HepG2 (cell line): ENCODE results near the gene WBP1. TPM values are rescaled to one million over a fixed set of nuclear protein-coding genes. Genes with fewer than 3 reads are reported as not detected.

ENCODE experiments used
- FOXP1 ChIP-seq, 2 experiments: fragments of 450-650 bp in 1 of 2; IDR thresholded peaks; 2 replicates each; pipeline ENCODE4 v1.6.1; 2017 to 2018; ENCODE audit warnings: antibody characterized with exemption in 1 of 2
- IKZF1 ChIP-seq: fragments of 450-650 bp; IDR thresholded peaks from 2 replicates; pipeline ENCODE4 v1.7.1; 2016
- MEF2D ChIP-seq: sonication (generic); formaldehyde crosslinking; IDR thresholded peaks from 2 replicates; pipeline ENCODE4 v1.5.1; 2020; ENCODE audit warnings: mild to moderate bottlenecking, missing genetic modification reagents
- NFIB ChIP-seq: sonication (generic); formaldehyde crosslinking; IDR thresholded peaks from 2 replicates; pipeline ENCODE4 v1.9.0; 2021; ENCODE audit warnings: missing genetic modification reagents, mild to moderate bottlenecking, borderline replicate concordance
- PAF1 ChIP-seq: IDR thresholded peaks from 2 replicates; pipeline ENCODE4 v1.6.1; 2016; ENCODE audit warnings: missing genetic modification reagents, missing compliant biosample characterization
- RBM22 ChIP-seq: fragments of 200-400 bp; formaldehyde crosslinking; optimal IDR thresholded peaks from 2 replicates; pipeline ENCODE3; 2017; ENCODE audit warnings: mild to moderate bottlenecking, low read length, moderate library complexity
- SKI ChIP-seq: fragments of 450-650 bp; IDR thresholded peaks from one replicate; pipeline ENCODE4 v1.6.1; 2018; ENCODE audit warnings: mild to moderate bottlenecking; ENCODE audit not compliant: partially characterized antibody
- SP4 ChIP-seq: sonication (generic); formaldehyde crosslinking; IDR thresholded peaks from 2 replicates; pipeline ENCODE4 v1.8.1; 2023; ENCODE audit warnings: mild to moderate bottlenecking, missing genetic modification reagents
- TBX2 ChIP-seq: sonication (generic); formaldehyde crosslinking; IDR thresholded peaks from 2 replicates; pipeline ENCODE4 v1.5.0; 2020; ENCODE audit warnings: missing genetic modification reagents, mild to moderate bottlenecking, borderline replicate concordance
- THAP11 ChIP-seq: IDR thresholded peaks from 2 replicates; pipeline ENCODE4 v1.6.1; 2016; ENCODE audit warnings: missing biosample characterization, missing genetic modification reagents
- ZBTB38 ChIP-seq: sonication (generic); formaldehyde crosslinking; IDR thresholded peaks from 2 replicates; pipeline ENCODE4 v1.5.1; 2020; ENCODE audit warnings: mild to moderate bottlenecking, missing genetic modification reagents
- ZFAT ChIP-seq: sonication (generic); formaldehyde crosslinking; conservative IDR thresholded peaks from 2 replicates; pipeline ENCODE4 v1.8.1; 2023; ENCODE audit warnings: missing genetic modification reagents, inconsistent platforms
- ZFP36L2 ChIP-seq: sonication (generic); formaldehyde crosslinking; IDR thresholded peaks from 2 replicates; pipeline ENCODE4 v1.4.0; 2020; ENCODE audit warnings: missing genetic modification reagents
- ZNF143 ChIP-seq: sonication (generic); formaldehyde crosslinking; IDR thresholded peaks from 2 replicates; pipeline ENCODE4 v1.4.0; 2020; ENCODE audit warnings: missing genetic modification reagents
- ZNF589 ChIP-seq: sonication (generic); formaldehyde crosslinking; conservative IDR thresholded peaks from 2 replicates; pipeline ENCODE4 v1.8.0; 2022; ENCODE audit warnings: mild to moderate bottlenecking, moderate library complexity, missing genetic modification reagents
- ZSCAN20 ChIP-seq: sonication (generic); formaldehyde crosslinking; IDR thresholded peaks from 2 replicates; pipeline ENCODE4 v1.4.0; 2020; ENCODE audit warnings: missing genetic modification reagents, mild to moderate bottlenecking, borderline replicate concordance
- polyA plus RNA-seq, 8 experiments: library from polyadenylated mRNA; depleted of rRNA in 3 of 8; stranded (reverse) in 7 of 8; unstranded in 1 of 8; fragments of >200 nt; fragmentation: Illumina TruSeq in 4 of 8; extraction: Trizol in 4 of 8; gene quantifications; 2 replicates each; pipeline versions ENCODE4 v1.2.1 to v1.2.3, GENCODE V29; 2011 to 2016; ENCODE audit warnings: low read depth in 4 of 8, missing spikeins in 1 of 8, mixed read lengths in 1 of 8; ENCODE audit not compliant: insufficient read depth in 1 of 8
- total RNA-seq, 5 experiments: library from RNA; depleted of rRNA; stranded (reverse); fragments of >200 nt; fragmentation: Illumina TruSeq; extraction: Trizol; gene quantifications; 2 replicates each; pipeline ENCODE4 v1.2.3, GENCODE V29; 2016; ENCODE audit warnings: low read depth in 1 of 5
- TF ChIP-seq, protein P1 (sequence below): sonication (generic); formaldehyde crosslinking; IDR thresholded peaks from 2 replicates; pipeline ENCODE4 v1.4.0; 2020; ENCODE audit warnings: mild to moderate bottlenecking, missing genetic modification reagents
- TF ChIP-seq, protein P2 (sequence below): sonication (generic); formaldehyde crosslinking; IDR thresholded peaks from 2 replicates; pipeline ENCODE4 v1.9.0; 2021; ENCODE audit warnings: missing genetic modification reagents, mild to moderate bottlenecking, borderline replicate concordance
- TF ChIP-seq, protein P3 (sequence below): sonication (generic); formaldehyde crosslinking; IDR thresholded peaks from 2 replicates; pipeline ENCODE4 v1.4.0; 2020; ENCODE audit warnings: missing genetic modification reagents, mild to moderate bottlenecking, borderline replicate concordance
- TF ChIP-seq, protein P4 (sequence below): sonication (generic); formaldehyde crosslinking; IDR thresholded peaks from 2 replicates; pipeline ENCODE4 v1.9.0; 2022; ENCODE audit warnings: low read depth, missing genetic modification reagents
- TF ChIP-seq, protein P5 (sequence below): conservative IDR thresholded peaks from 2 replicates; pipeline ENCODE4 v1.6.1; 2018; ENCODE audit warnings: missing genetic modification reagents
- TF ChIP-seq, protein P6 (sequence below), 2 experiments: fragments of 450-650 bp in 1 of 2; sonication (generic) in 1 of 2; formaldehyde crosslinking; IDR thresholded peaks; 2 replicates each; pipeline versions ENCODE4 v1.5.0 to v1.8.0; 2020 to 2022; ENCODE audit warnings: mild to moderate bottlenecking in 1 of 2, missing genetic modification reagents in 1 of 2

WBP1 gene
- total and polyA plus RNA-seq, 2 of the 13 experiments (the other 11 are each of a cell fraction or from before 2014, with no cell fraction given), result 38.8 to 85.7 TPM

DNA sequence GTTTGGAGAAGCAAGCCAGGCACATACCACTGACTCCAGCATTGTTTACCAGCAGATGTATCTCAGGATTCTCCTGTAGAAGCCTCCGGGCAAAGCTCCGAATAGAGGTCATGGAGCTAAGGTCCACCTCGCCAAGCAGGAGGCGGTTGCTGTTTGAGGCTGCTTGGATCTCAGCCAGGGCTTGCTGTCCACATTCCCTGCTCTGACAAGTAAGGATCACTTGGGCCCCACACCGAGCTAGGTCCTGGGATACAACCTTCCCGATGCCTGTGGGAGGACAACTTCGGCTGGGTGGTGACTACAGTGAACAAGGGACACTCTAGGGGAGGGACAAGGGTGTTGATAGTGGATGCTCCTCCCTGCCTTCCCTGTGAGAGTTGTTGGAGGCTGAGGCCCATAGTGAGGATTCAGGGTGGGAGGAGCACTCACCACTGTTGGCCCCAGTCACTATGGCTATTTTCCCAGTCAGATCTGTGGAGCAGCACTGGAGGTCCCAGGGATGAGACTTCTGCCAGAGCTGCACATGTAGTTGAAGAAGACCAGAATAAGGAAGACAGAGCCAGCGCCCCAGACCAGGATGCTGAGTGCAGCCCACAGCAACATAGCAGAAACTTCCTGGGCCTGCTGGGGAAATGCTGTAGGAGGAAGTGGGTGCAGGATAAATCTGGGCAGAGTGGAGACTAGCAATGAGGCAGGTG is 45.1 kb upstream of the WBP1 start (continued):
- TF ChIP-seq, protein P1, sequence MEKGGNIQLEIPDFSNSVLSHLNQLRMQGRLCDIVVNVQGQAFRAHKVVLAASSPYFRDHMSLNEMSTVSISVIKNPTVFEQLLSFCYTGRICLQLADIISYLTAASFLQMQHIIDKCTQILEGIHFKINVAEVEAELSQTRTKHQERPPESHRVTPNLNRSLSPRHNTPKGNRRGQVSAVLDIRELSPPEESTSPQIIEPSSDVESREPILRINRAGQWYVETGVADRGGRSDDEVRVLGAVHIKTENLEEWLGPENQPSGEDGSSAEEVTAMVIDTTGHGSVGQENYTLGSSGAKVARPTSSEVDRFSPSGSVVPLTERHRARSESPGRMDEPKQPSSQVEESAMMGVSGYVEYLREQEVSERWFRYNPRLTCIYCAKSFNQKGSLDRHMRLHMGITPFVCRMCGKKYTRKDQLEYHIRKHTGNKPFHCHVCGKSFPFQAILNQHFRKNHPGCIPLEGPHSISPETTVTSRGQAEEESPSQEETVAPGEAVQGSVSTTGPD (CRISPR knock-in tag), result no peak
- TF ChIP-seq PAF1 (CRISPR knock-in tag), result no peak
- TF ChIP-seq, protein P2, sequence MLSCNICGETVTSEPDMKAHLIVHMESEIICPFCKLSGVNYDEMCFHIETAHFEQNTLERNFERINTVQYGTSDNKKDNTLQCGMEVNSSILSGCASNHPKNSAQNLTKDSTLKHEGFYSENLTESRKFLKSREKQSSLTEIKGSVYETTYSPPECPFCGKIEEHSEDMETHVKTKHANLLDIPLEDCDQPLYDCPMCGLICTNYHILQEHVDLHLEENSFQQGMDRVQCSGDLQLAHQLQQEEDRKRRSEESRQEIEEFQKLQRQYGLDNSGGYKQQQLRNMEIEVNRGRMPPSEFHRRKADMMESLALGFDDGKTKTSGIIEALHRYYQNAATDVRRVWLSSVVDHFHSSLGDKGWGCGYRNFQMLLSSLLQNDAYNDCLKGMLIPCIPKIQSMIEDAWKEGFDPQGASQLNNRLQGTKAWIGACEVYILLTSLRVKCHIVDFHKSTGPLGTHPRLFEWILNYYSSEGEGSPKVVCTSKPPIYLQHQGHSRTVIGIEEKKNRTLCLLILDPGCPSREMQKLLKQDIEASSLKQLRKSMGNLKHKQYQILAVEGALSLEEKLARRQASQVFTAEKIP (CRISPR knock-in tag), result no peak
- TF ChIP-seq, protein P3, sequence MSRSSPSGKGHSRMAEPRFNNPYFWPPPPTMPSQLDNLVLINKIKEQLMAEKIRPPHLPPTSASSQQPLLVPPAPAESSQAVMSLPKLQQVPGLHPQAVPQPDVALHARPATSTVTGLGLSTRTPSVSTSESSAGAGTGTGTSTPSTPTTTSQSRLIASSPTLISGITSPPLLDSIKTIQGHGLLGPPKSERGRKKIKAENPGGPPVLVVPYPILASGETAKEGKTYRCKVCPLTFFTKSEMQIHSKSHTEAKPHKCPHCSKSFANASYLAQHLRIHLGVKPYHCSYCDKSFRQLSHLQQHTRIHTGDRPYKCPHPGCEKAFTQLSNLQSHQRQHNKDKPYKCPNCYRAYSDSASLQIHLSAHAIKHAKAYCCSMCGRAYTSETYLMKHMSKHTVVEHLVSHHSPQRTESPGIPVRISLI (CRISPR knock-in tag), result no peak
- no peak for TF ChIP-seq ZSCAN20 (CRISPR knock-in tag)
- no peak; the same call in 1 of the 2 replicates for TF ChIP-seq MEF2D (CRISPR knock-in tag)
- TF ChIP-seq TBX2 (CRISPR knock-in tag), result peak; percentile 50; the same call in 1 of the 2 replicates
- TF ChIP-seq ZFP36L2 (CRISPR knock-in tag), result no peak
- TF ChIP-seq ZFAT, result no peak
- TF ChIP-seq SP4, result peak; percentile 68; the same call in 1 of the 2 replicates
- TF ChIP-seq NFIB (CRISPR knock-in tag), result 0 out of 2 replicates have a peak, but pooled peaks have one; percentile 35
- TF ChIP-seq, protein P4, sequence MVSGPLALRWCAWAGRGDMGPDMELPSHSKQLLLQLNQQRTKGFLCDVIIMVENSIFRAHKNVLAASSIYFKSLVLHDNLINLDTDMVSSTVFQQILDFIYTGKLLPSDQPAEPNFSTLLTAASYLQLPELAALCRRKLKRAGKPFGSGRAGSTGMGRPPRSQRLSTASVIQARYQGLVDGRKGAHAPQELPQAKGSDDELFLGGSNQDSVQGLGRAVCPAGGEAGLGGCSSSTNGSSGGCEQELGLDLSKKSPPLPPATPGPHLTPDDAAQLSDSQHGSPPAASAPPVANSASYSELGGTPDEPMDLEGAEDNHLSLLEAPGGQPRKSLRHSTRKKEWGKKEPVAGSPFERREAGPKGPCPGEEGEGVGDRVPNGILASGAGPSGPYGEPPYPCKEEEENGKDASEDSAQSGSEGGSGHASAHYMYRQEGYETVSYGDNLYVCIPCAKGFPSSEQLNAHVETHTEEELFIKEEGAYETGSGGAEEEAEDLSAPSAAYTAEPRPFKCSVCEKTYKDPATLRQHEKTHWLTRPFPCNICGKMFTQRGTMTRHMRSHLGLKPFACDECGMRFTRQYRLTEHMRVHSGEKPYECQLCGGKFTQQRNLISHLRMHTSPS, result no peak
- TF ChIP-seq SKI, result no peak
- TF ChIP-seq, protein P5, sequence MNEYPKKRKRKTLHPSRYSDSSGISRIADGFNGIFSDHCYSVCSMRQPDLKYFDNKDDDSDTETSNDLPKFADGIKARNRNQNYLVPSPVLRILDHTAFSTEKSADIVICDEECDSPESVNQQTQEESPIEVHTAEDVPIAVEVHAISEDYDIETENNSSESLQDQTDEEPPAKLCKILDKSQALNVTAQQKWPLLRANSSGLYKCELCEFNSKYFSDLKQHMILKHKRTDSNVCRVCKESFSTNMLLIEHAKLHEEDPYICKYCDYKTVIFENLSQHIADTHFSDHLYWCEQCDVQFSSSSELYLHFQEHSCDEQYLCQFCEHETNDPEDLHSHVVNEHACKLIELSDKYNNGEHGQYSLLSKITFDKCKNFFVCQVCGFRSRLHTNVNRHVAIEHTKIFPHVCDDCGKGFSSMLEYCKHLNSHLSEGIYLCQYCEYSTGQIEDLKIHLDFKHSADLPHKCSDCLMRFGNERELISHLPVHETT, result no peak
- TF ChIP-seq ZNF589 (CRISPR knock-in tag), result no peak
- TF ChIP-seq RBM22, result no peak
- no peak for TF ChIP-seq ZNF143
- no peak for TF ChIP-seq FOXP1 (IDR thresholded peaks at IDR 0.05)
- TF ChIP-seq FOXP1 (CRISPR knock-in tag; IDR thresholded peaks at IDR 0.05), result peak; percentile 53; the same call in 1 of the 2 replicates
- TF ChIP-seq, protein P6, sequence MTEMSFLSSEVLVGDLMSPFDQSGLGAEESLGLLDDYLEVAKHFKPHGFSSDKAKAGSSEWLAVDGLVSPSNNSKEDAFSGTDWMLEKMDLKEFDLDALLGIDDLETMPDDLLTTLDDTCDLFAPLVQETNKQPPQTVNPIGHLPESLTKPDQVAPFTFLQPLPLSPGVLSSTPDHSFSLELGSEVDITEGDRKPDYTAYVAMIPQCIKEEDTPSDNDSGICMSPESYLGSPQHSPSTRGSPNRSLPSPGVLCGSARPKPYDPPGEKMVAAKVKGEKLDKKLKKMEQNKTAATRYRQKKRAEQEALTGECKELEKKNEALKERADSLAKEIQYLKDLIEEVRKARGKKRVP (CRISPR knock-in tag; IDR thresholded peaks at IDR 0.05), result no peak
- no peak for TF ChIP-seq IKZF1
- no peak for TF ChIP-seq THAP11 (CRISPR knock-in tag)
- TF ChIP-seq ZBTB38 (CRISPR knock-in tag), result no peak
